Kidney (tissue), 14 donors: ENCODE measurements around the gene XYLT1. TPM values are rescaled to one million over a fixed set of nuclear protein-coding genes. Genes with fewer than 3 reads are reported as not detected.
"Not testable (repeated sequence)": the region's sequence is repeated elsewhere in the genome, so short reads cannot be mapped to it uniquely, and the experiment has no call there.

ENCODE experiments used
- DNase-seq, 5 donors: peaks; one replicate each; pipeline ENCODE4 v3.0.0-alpha.2; 2013 to 2020
- FAIRE-seq: peaks from 2 replicates; lab custom pipeline; 2012; peaks lifted over from hg19 to GRCh38; lab: Jason Lieb, UNC
- H3K27ac ChIP-seq, 2 donors: one replicate each; pipeline ENCODE4 v1.7.0; 2013; ENCODE audit warnings: low read depth in 2 of 2, low read length in 2 of 2, inconsistent platforms in 1 of 2
- H3K27me3 ChIP-seq: one replicate; pipeline ENCODE4 v1.7.1; 2013; ENCODE audit warnings: low read length, inconsistent platforms; ENCODE audit not compliant: control insufficient read depth, insufficient read depth
- H3K36me3 ChIP-seq, 3 donors: one replicate each; pipeline versions ENCODE4 v1.7.0 to v1.7.1; 2013; ENCODE audit warnings: low read length in 3 of 3, control low read depth in 1 of 3, inconsistent platforms in 1 of 3; ENCODE audit not compliant: insufficient read depth in 3 of 3, control insufficient read depth in 2 of 3
- H3K4me1 ChIP-seq, 3 donors: one replicate each; pipeline versions ENCODE4 v1.7.0 to v1.7.1; 2013; ENCODE audit warnings: low read length in 3 of 3, inconsistent platforms in 1 of 3, low read depth in 1 of 3; ENCODE audit not compliant: control insufficient read depth in 2 of 3, insufficient read depth in 2 of 3
- H3K4me3 ChIP-seq, 3 donors: one replicate each; pipeline versions ENCODE4 v1.7.0 to v1.8.1; 2013; ENCODE audit warnings: low read length in 3 of 3, control low read depth in 1 of 3, inconsistent platforms in 1 of 3
- H3K9ac ChIP-seq, 3 donors: one replicate each; pipeline versions ENCODE4 v1.7.0 to v1.7.1; 2013; ENCODE audit warnings: low read length in 3 of 3, control low read depth in 1 of 3, inconsistent platforms in 1 of 3
- H3K9me3 ChIP-seq, 3 donors: one replicate each; pipeline versions ENCODE4 v1.7.0 to v1.7.1; 2013; ENCODE audit warnings: low read length in 3 of 3, control low read depth in 1 of 3, inconsistent platforms in 1 of 3; ENCODE audit not compliant: control insufficient read depth in 2 of 3, insufficient read depth in 1 of 3
- CTCF ChIP-seq: IDR thresholded peaks from 3 replicates; pipeline ENCODE4 v1.5.1; 2012; ENCODE audit warnings: mild to moderate bottlenecking, moderate library complexity, borderline replicate concordance; ENCODE audit not compliant: insufficient read depth; ENCODE audit errors: extremely low read depth
- intact Hi-C: fragments of 100-400 bp; cut with DNase I; formaldehyde crosslinking; loops from one replicate; pipeline ENCODE4 v1.11.1; 2022
- polyA plus RNA-seq: library from polyadenylated mRNA; stranded (reverse); fragments of 350-450 nt; fragmentation: Illumina TruSeq; extraction: RNeasy Lipid Tissue Mini Kit (QIAGEN cat#74804); gene quantifications from one replicate; pipeline ENCODE4 v1.2.3, GENCODE V29; 2014; ENCODE audit warnings: low read depth, low replicate concordance; ENCODE audit not compliant: insufficient read depth
- total RNA-seq: library from RNA; stranded (reverse); fragmentation: NEBNext Ultra II Directional; extraction: Animal tissue kit (Norgen Biotek cat#: 25700); gene quantifications from one replicate; pipeline ENCODE4 v1.2.1, GENCODE V29; 2021
- donor health status: control.
- donor health status: control.
- donor health status: control.
- donor health status: control.
- donor health status: control.
- donor health status: DM: yes; HTN: yes; CAD: no.
- donor health status: Normal renal cell carcinoma (clear cell type).

The XYLT1 gene
- total and polyA plus RNA-seq, 2 donors from 2014 or later, result 0.52 to 7.6 TPM

GRCh38 chr16:17308186-17308585, 162.6 kb downstream of the XYLT1 start:
- no peaks in the 10 kb centered on the region for H3K27me3 ChIP-seq
- TF ChIP-seq CTCF, result no peak
- H3K4me1 ChIP-seq, result peaks cover 4 to 7% (median 6%) of the 10 kb centered on the region in 3 donors
- H3K9ac ChIP-seq, result no peak overlapping the region
- no peaks in the 10 kb centered on the region for H3K9me3 ChIP-seq
- DNase-seq (no peak), FAIRE-seq (no peak)
- H3K4me3 ChIP-seq, result no peak overlapping the region
- intact Hi-C loops, result no loop called here
- no peaks in the 10 kb centered on the region for H3K36me3 ChIP-seq
- no peak overlapping the region for H3K27ac ChIP-seq

DNA sequence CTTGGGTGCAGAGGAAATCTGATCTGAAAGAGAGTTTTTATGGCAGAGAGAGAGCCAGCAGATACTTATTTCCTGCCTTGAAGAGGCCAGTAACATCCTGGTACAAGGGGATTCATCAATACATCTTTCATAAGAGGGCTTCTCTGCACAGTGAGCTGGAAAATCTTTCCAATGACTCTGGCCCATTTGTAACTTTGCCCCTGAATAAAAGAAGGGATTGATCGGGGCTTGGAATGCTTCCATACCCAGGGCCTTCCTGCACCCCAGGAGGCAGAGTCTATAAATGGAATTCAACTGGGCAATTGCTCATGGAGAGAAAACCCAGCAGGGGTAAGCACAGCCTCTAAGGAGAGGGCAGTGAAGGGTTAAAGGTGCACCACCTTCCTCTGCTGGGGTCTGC, 163.3 kb downstream of the XYLT1 start:
- Histone ChIP-seq H3K9ac (no peak overlapping the region), H3K9me3 (no peaks in the 10 kb centered on the region), H3K27ac (no peak overlapping the region), H3K27me3 (no peaks in the 10 kb centered on the region), H3K4me3 (no peak overlapping the region), H3K4me1 (peaks cover 3 to 5% (median 4%) of the 10 kb centered on the region in 3 donors), H3K36me3 (no peaks in the 10 kb centered on the region)
- FAIRE-seq (no peak), DNase-seq (no peak)
- intact Hi-C loops, result no loop called here
- TF ChIP-seq CTCF, result no peak

DNA sequence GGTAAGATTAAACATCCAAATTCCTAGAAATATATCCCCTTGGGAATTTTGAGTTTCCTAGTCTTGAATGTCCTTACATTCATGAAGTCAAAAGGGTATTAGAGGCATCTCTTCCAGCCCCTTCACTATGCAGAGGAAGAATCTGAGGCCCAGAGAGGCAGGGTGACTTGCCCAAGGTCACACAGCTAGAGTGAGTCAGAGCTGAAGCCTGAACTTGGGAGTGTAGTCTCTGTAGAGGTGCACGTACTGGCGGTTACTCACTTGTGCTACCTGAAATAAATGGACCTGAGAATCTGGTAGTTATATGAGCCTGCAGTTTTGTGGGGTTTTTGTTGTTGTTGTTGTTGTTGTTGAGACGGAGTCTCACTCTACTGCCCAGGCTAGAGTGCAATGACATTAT, 164.0 kb downstream of the XYLT1 start:
- Histone ChIP-seq H3K9me3 (no peaks in the 10 kb centered on the region), H3K27ac (no peak overlapping the region), H3K4me1 (peaks cover 3 to 5% (median 4%) of the 10 kb centered on the region in 3 donors), H3K9ac (no peak overlapping the region), H3K27me3 (no peaks in the 10 kb centered on the region), H3K36me3 (no peaks in the 10 kb centered on the region), H3K4me3 (no peak overlapping the region)
- no peak for FAIRE-seq
- DNase-seq, result no peak
- intact Hi-C loops, result no loop called here
- no peak for TF ChIP-seq CTCF

DNA sequence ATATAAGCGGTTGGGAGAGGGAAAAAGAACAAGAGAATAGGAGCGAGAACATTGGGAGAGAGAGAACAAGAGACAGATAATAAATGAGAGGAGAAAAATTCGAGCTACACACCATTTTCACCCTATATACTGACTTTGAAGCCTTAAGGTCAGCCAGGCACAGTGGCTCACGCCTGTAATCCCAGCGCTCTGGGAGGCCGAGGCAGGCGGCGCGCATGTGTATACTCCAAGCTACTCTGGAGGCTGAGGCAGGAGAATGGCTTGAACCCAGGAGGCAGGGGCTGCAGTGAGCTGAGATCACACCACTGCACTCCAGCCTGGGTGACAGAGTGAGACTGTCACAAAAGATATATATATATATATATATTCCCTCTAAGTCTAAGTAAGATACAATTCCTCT, 164.5 kb downstream of the XYLT1 start:
- not testable (repeated sequence) for H3K27ac ChIP-seq

More for the DNA sequence above, 164.5 kb downstream of the XYLT1 start:
- H3K9me3 ChIP-seq, H3K4me3 ChIP-seq, DNase-seq, H3K4me1 ChIP-seq, H3K9ac ChIP-seq, H3K36me3 ChIP-seq, intact Hi-C loops, H3K27me3 ChIP-seq, FAIRE-seq: not testable (repeated sequence)
